OCI-M1 (cell line): ENCODE measurements around the gene UNC93B1.
A peak's percentile ranks its signal among the peaks of the same experiment; 100 is the strongest.

ENCODE experiments used
- DNase-seq: peaks from one replicate; lab custom pipeline; 2025; lab: John Stamatoyannopoulos, UW

The UNC93B1 gene

GRCh38 chr11:68040101-68040956 lies 36.4 kb upstream of the UNC93B1 start:
- DNase-seq: peak; percentile 98

- no peak for DNase-seq
These were observed 35.7 kb upstream of the UNC93B1 start for GRCh38 chr11:68039526-68040086.

- DNase-seq: no peak
These were observed 35.0 kb upstream of the UNC93B1 start, which contains the start of gene TCIRG1 for GRCh38 chr11:68038718-68039525. Gene TCIRG1, plus strand, starts transcription at chr11:68039025. Its CDS starts 2,247 bp downstream, at chr11:68041272.

GRCh38 chr11:68038226-68038717 lies 34.4 kb upstream of the UNC93B1 start:
- no peak for DNase-seq

GRCh38 chr11:68037411-68038225 lies 33.7 kb upstream of the UNC93B1 start:
- peak; percentile 82 for DNase-seq

- peak; percentile 82 for DNase-seq
These were observed 32.9 kb upstream of the UNC93B1 start for GRCh38 chr11:68036717-68037239.

- no peak for DNase-seq
These were observed 32.3 kb upstream of the UNC93B1 start for GRCh38 chr11:68036141-68036716.

- no peak for DNase-seq
These were observed 31.5 kb upstream of the UNC93B1 start for GRCh38 chr11:68035266-68035876.

GRCh38 chr11:68033708-68034045 lies 29.8 kb upstream of the UNC93B1 start:
- DNase-seq: no peak

GRCh38 chr11:68032997-68033707 lies 29.3 kb upstream of the UNC93B1 start:
- DNase-seq: no peak

- no peak for DNase-seq
These were observed 28.1 kb upstream of the UNC93B1 start for GRCh38 chr11:68032003-68032402.

GRCh38 chr11:68031144-68031464 lies 27.2 kb upstream of the UNC93B1 start:
- peak; percentile 92 for DNase-seq

- DNase-seq: peak; percentile 100
These were observed 26.6 kb upstream of the UNC93B1 start, which contains the start of gene NDUFS8 for GRCh38 chr11:68030318-68031143. Gene NDUFS8, plus strand, starts transcription at chr11:68030681. Its CDS starts 1,471 bp downstream, at chr11:68032152.

GRCh38 chr11:68028802-68029545 lies 25.1 kb upstream of the UNC93B1 start:
- no peak for DNase-seq

GRCh38 chr11:68027667-68028066 lies 23.8 kb upstream of the UNC93B1 start:
- DNase-seq: no peak

GRCh38 chr11:68026391-68027105 lies 22.7 kb upstream of the UNC93B1 start:
- DNase-seq: no peak

- peak; percentile 80 for DNase-seq
These were observed 21.1 kb upstream of the UNC93B1 start for GRCh38 chr11:68025047-68025446.

GRCh38 chr11:68024508-68024907 lies 20.6 kb upstream of the UNC93B1 start:
- DNase-seq: no peak
